ENCODE data around the gene SLC16A8.

The SLC16A8 gene

GRCh38 chr22:38074181-38075104 is 9.5 kb downstream of the SLC16A8 start:
- peak in 4 of 56 donors; percentile 7 to 53 (median 23) for DNase-seq

GRCh38 chr22:38073150-38074130 is 10.5 kb downstream of the SLC16A8 start:
- DNase-seq, result no peak

- DNase-seq, result no peak
Observed at GRCh38 chr22:38072322-38073149, 11.4 kb downstream of the SLC16A8 start.

- no peak for DNase-seq
Observed at GRCh38 chr22:38071421-38072321, 12.3 kb downstream of the SLC16A8 start.

- DNase-seq, result no peak
Observed at GRCh38 chr22:38070250-38070921, 13.6 kb downstream of the SLC16A8 start.

- DNase-seq, result peak in 52 of 56 donors; percentile 31 to 91 (median 72)
Observed at GRCh38 chr22:38069372-38070249, 14.4 kb downstream of the SLC16A8 start.

- no peak for DNase-seq
Observed at GRCh38 chr22:38068641-38069371, 15.2 kb downstream of the SLC16A8 start.

GRCh38 chr22:38067761-38068360 is 16.1 kb downstream of the SLC16A8 start:
- no peak for DNase-seq

- DNase-seq, result peak in 1 of 56 donors; percentile 22
Observed at GRCh38 chr22:38067028-38067415, 17.0 kb downstream of the SLC16A8 start.

- DNase-seq, result no peak
Observed at GRCh38 chr22:38066381-38067027, 17.5 kb downstream of the SLC16A8 start.

GRCh38 chr22:38065539-38065938 is 18.4 kb downstream of the SLC16A8 start:
- no peak for DNase-seq

- peak in 27 of 56 donors; percentile 16 to 76 (median 51) for DNase-seq
Observed at GRCh38 chr22:38062791-38063190, 21.2 kb downstream of the SLC16A8 start.

- peak in 54 of 56 donors; percentile 67 to 97 (median 91) for DNase-seq
Observed at GRCh38 chr22:38056969-38057891, 26.8 kb downstream of the SLC16A8 start, which contains the start of gene PICK1. Gene PICK1, plus strand, starts transcription at chr22:38057404. Its CDS starts 406 bp downstream, at chr22:38057810.

- peak in 54 of 56 donors; percentile 32 to 90 (median 72) for DNase-seq
Observed at GRCh38 chr22:38051900-38052862, 31.8 kb downstream of the SLC16A8 start.
